HG03097 (cell line): Measurements from ENCODE around the gene EYA3.

Source experiments
- ATAC-seq: cut with Tn5 transposase; IDR thresholded peaks from one replicate; pipeline ENCODE4 v1.9.1; 2021; ENCODE audit not compliant: unreplicated experiment, low FRiP score

The EYA3 gene

GRCh38 chr1:28088168-28088961 lies at the start of gene EYA3:
Gene EYA3, minus strand, starts transcription at chr1:28088610. Its CDS starts 30,584 bp downstream, at chr1:28058026.
- peak; percentile 84 for ATAC-seq

GRCh38 chr1:28136922-28137613 lies 48.7 kb upstream of the EYA3 start:
- no peak for ATAC-seq

GRCh38 chr1:28136169-28136921 lies 47.9 kb upstream of the EYA3 start:
- no peak for ATAC-seq

- no peak for ATAC-seq
Measured at GRCh38 chr1:28135371-28136168, 47.2 kb upstream of the EYA3 start.

GRCh38 chr1:28134651-28135207 lies 46.3 kb upstream of the EYA3 start:
- ATAC-seq = no peak

- ATAC-seq = no peak
Measured at GRCh38 chr1:28132171-28133167, 44.1 kb upstream of the EYA3 start.

GRCh38 chr1:28130901-28131300 lies 42.5 kb upstream of the EYA3 start:
- ATAC-seq = no peak

- ATAC-seq = no peak
Measured at GRCh38 chr1:28129150-28129549, 40.7 kb upstream of the EYA3 start.

- ATAC-seq = no peak
Measured at GRCh38 chr1:28127617-28128257, 39.3 kb upstream of the EYA3 start.

GRCh38 chr1:28126783-28127490 lies 38.5 kb upstream of the EYA3 start:
- ATAC-seq = no peak

GRCh38 chr1:28126212-28126611 lies 37.8 kb upstream of the EYA3 start:
- no peak for ATAC-seq

- ATAC-seq = no peak
Measured at GRCh38 chr1:28123461-28123961, 35.1 kb upstream of the EYA3 start.

- ATAC-seq = no peak
Measured at GRCh38 chr1:28122183-28122582, 33.8 kb upstream of the EYA3 start.

GRCh38 chr1:28119556-28119955 lies 31.1 kb upstream of the EYA3 start:
- no peak for ATAC-seq

GRCh38 chr1:28118640-28119307 lies 30.4 kb upstream of the EYA3 start:
- no peak for ATAC-seq

- no peak for ATAC-seq
Measured at GRCh38 chr1:28115267-28115666, 26.9 kb upstream of the EYA3 start.

- no peak for ATAC-seq
Measured at GRCh38 chr1:28114844-28115243, 26.4 kb upstream of the EYA3 start.
